Ectodermal cell (in vitro differentiated cells): Measurements from ENCODE around the gene FSTL5.

Experiments
- H3K27ac ChIP-seq: 2 replicates; pipeline ENCODE4 v1.7.0; 2013; ENCODE audit warnings: mild to moderate bottlenecking, low read depth, low read length; ENCODE audit not compliant: insufficient read depth, poor library complexity, severe bottlenecking
- H3K27me3 ChIP-seq: 2 replicates; pipeline ENCODE4 v1.7.0; 2013; ENCODE audit warnings: mild to moderate bottlenecking, low read length; ENCODE audit not compliant: insufficient read depth, control insufficient read depth, poor library complexity, severe bottlenecking
- H3K36me3 ChIP-seq: one replicate; pipeline ENCODE4 v1.7.0; 2013; ENCODE audit warnings: low read length; ENCODE audit not compliant: control insufficient read depth, insufficient read depth
- H3K4me1 ChIP-seq: one replicate; pipeline ENCODE4 v1.7.0; 2013; ENCODE audit warnings: low read length; ENCODE audit not compliant: control insufficient read depth, insufficient read depth
- H3K4me3 ChIP-seq: 2 replicates; pipeline ENCODE4 v1.7.0; 2013; ENCODE audit warnings: low read depth, low read length, control low read depth; ENCODE audit not compliant: insufficient read depth
- H3K9me3 ChIP-seq: 2 replicates; pipeline ENCODE4 v1.7.0; 2013; ENCODE audit warnings: mild to moderate bottlenecking, low read length, moderate library complexity; ENCODE audit not compliant: control insufficient read depth
- WGBS, 2 experiments: methylation state at CpG; one replicate each; pipeline ENCODE4 v1.1.7; 2013; ENCODE audit warnings: missing lambda C conversion rate in 2 of 2; 5-methylcytosine and 5-hydroxymethylcytosine counted together

Gene FSTL5

GRCh38 chr4:161881370-161881769 is 282.4 kb downstream of the FSTL5 start:
- 87 to 95% methylated on average over 4 of the region's 4 CpGs for WGBS, 2 experiments
- H3K27me3 ChIP-seq: no peaks in the 10 kb centered on the region
- H3K9me3 ChIP-seq: no peaks in the 10 kb centered on the region
- H3K36me3 ChIP-seq: no peaks in the 10 kb centered on the region
- H3K27ac ChIP-seq: no peak overlapping the region
- H3K4me3 ChIP-seq: no peak overlapping the region
- no peaks in the 10 kb centered on the region for H3K4me1 ChIP-seq

GRCh38 chr4:161869511-161869910 is 294.3 kb downstream of the FSTL5 start:
- no peaks in the 10 kb centered on the region for H3K27me3 ChIP-seq
- H3K27ac ChIP-seq: no peak overlapping the region
- H3K36me3 ChIP-seq: no peaks in the 10 kb centered on the region
- H3K4me1 ChIP-seq: no peaks in the 10 kb centered on the region
- H3K9me3 ChIP-seq: no peaks in the 10 kb centered on the region
- H3K4me3 ChIP-seq: no peak overlapping the region
- 94 to 98% methylated on average over 2 of the region's 2 CpGs for WGBS, 2 experiments

- 89 to 100% methylated on average over 1 of the region's 1 CpG for WGBS, 2 experiments
Measured at GRCh38 chr4:161856711-161857326, 307.0 kb downstream of the FSTL5 start.

GRCh38 chr4:161850631-161851030 is 313.2 kb downstream of the FSTL5 start:
- Histone ChIP-seq H3K27ac (no peak overlapping the region), H3K4me1 (no peaks in the 10 kb centered on the region), H3K27me3 (no peaks in the 10 kb centered on the region), H3K9me3 (no peaks in the 10 kb centered on the region), H3K36me3 (no peaks in the 10 kb centered on the region), H3K4me3 (no peak overlapping the region)
- 80% methylated on average over 1 of the region's 1 CpG; no CpG with 5 or more reads in 1 of the 2 experiments for WGBS, 2 experiments

More at GRCh38 chr4:161856711-161857326, 307.0 kb downstream of the FSTL5 start:
- H3K4me1 ChIP-seq: no peaks in the 10 kb centered on the region
- no peaks in the 10 kb centered on the region for H3K9me3 ChIP-seq
- H3K4me3 ChIP-seq: no peak overlapping the region
- H3K27ac ChIP-seq: no peak overlapping the region
- no peaks in the 10 kb centered on the region for H3K27me3 ChIP-seq
- no peaks in the 10 kb centered on the region for H3K36me3 ChIP-seq

- no peaks in the 10 kb centered on the region for H3K9me3 ChIP-seq
- no peaks in the 10 kb centered on the region for H3K4me1 ChIP-seq
- 86 to 92% methylated on average over 4 of the region's 4 CpGs for WGBS, 2 experiments
- H3K4me3 ChIP-seq: no peak overlapping the region
- no peaks in the 10 kb centered on the region for H3K27me3 ChIP-seq
- no peak overlapping the region for H3K27ac ChIP-seq
- no peaks in the 10 kb centered on the region for H3K36me3 ChIP-seq
Measured at GRCh38 chr4:161841759-161842158, 322.0 kb downstream of the FSTL5 start.

GRCh38 chr4:161829591-161829990 is 334.2 kb downstream of the FSTL5 start:
- no peak overlapping the region for H3K4me3 ChIP-seq
- no peak overlapping the region for H3K27ac ChIP-seq
- no peaks in the 10 kb centered on the region for H3K4me1 ChIP-seq
- H3K9me3 ChIP-seq: no peaks in the 10 kb centered on the region
- no peaks in the 10 kb centered on the region for H3K27me3 ChIP-seq
- no peaks in the 10 kb centered on the region for H3K36me3 ChIP-seq

GRCh38 chr4:161828061-161828460 is 335.7 kb downstream of the FSTL5 start:
- 88 to 97% methylated on average over 1 of the region's 1 CpG for WGBS, 2 experiments
- Histone ChIP-seq H3K9me3 (no peaks in the 10 kb centered on the region), H3K27ac (no peak overlapping the region), H3K4me3 (no peak overlapping the region), H3K36me3 (no peaks in the 10 kb centered on the region), H3K4me1 (no peaks in the 10 kb centered on the region), H3K27me3 (no peaks in the 10 kb centered on the region)

- Histone ChIP-seq H3K36me3 (no peaks in the 10 kb centered on the region), H3K9me3 (no peaks in the 10 kb centered on the region), H3K27me3 (no peaks in the 10 kb centered on the region), H3K4me3 (no peak overlapping the region), H3K4me1 (no peaks in the 10 kb centered on the region), H3K27ac (no peak overlapping the region)
- 86 to 94% methylated on average over 3 of the region's 3 CpGs for WGBS, 2 experiments
Measured at GRCh38 chr4:161827013-161827412, 336.8 kb downstream of the FSTL5 start.

GRCh38 chr4:161823450-161823849 is 340.4 kb downstream of the FSTL5 start:
- no peaks in the 10 kb centered on the region for H3K4me1 ChIP-seq
- H3K36me3 ChIP-seq: no peaks in the 10 kb centered on the region
- 89 to 93% methylated on average over 1 of the region's 1 CpG for WGBS, 2 experiments
- H3K4me3 ChIP-seq: no peak overlapping the region
- H3K9me3 ChIP-seq: no peaks in the 10 kb centered on the region
- H3K27me3 ChIP-seq: no peaks in the 10 kb centered on the region
- no peak overlapping the region for H3K27ac ChIP-seq

GRCh38 chr4:161822174-161822573 is 341.6 kb downstream of the FSTL5 start:
- no peaks in the 10 kb centered on the region for H3K27me3 ChIP-seq
- H3K4me1 ChIP-seq: no peaks in the 10 kb centered on the region
- no peak overlapping the region for H3K27ac ChIP-seq
- H3K36me3 ChIP-seq: no peaks in the 10 kb centered on the region
- H3K9me3 ChIP-seq: no peaks in the 10 kb centered on the region
- WGBS, 2 experiments: 85 to 94% methylated on average over 1 of the region's 1 CpG
- H3K4me3 ChIP-seq: no peak overlapping the region

GRCh38 chr4:161817914-161818313 is 345.9 kb downstream of the FSTL5 start:
- H3K36me3 ChIP-seq: no peaks in the 10 kb centered on the region
- 89 to 91% methylated on average over 11 of the region's 11 CpGs for WGBS, 2 experiments
- H3K4me1 ChIP-seq: no peaks in the 10 kb centered on the region
- H3K9me3 ChIP-seq: no peaks in the 10 kb centered on the region
- H3K4me3 ChIP-seq: no peak overlapping the region
- H3K27ac ChIP-seq: no peak overlapping the region
- H3K27me3 ChIP-seq: no peaks in the 10 kb centered on the region
